Measurements from ENCODE around the gene NDUFS3. TPM values are rescaled to one million over a fixed set of nuclear protein-coding genes. Genes with fewer than 3 reads are reported as not detected.

Gene NDUFS3
- total RNA-seq, 4 donors from 2014 or later, result 143 to 240 (median 194) TPM

DNA sequence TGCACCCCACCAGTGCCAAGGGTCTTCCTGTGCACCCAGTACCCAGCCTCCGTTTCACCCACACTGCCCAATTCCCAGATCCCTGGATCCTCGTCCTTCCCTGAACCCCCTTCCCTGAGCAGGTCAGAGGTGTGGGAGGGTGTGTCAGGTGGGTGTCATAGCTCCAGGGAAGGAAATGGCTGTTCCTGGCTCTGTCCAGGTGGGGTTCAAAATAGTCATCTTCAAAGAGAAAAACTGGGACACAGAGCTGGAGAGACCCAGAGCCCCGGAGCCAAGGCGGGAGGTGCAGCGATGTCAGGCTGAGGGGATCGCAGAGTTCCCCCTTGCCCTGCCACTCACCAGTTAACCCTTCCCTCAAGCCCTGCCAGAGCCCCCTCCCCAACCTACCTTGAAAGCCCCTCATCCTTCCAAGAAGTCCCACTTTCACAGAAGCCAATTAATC lies 14.6 kb downstream of the NDUFS3 start:
- in situ Hi-C loops (cut with MboI; ENCODE audit: low sequenced_read_pairs in 4 of 4), result no loop called here
- Histone ChIP-seq H3K4me3 (no peak overlapping the region), H3K27ac (no peak overlapping the region), H3K27me3 (peaks cover 29 to 55% (median 47%) of the 10 kb centered on the region in 3 donors), H3K4me1 (peaks cover 4 to 9% of the 10 kb centered on the region in 2 donors), H3K9me3 (no peaks in the 10 kb centered on the region), H3K36me3 (no peaks in the 10 kb centered on the region)
- intact Hi-C loops (cut with DNase I; ENCODE audit: low total_unique reads), result no loop called here
- no peak for DNase-seq
- TF ChIP-seq, protein P1, sequence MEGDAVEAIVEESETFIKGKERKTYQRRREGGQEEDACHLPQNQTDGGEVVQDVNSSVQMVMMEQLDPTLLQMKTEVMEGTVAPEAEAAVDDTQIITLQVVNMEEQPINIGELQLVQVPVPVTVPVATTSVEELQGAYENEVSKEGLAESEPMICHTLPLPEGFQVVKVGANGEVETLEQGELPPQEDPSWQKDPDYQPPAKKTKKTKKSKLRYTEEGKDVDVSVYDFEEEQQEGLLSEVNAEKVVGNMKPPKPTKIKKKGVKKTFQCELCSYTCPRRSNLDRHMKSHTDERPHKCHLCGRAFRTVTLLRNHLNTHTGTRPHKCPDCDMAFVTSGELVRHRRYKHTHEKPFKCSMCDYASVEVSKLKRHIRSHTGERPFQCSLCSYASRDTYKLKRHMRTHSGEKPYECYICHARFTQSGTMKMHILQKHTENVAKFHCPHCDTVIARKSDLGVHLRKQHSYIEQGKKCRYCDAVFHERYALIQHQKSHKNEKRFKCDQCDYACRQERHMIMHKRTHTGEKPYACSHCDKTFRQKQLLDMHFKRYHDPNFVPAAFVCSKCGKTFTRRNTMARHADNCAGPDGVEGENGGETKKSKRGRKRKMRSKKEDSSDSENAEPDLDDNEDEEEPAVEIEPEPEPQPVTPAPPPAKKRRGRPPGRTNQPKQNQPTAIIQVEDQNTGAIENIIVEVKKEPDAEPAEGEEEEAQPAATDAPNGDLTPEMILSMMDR (IDR thresholded peaks at IDR 0.05 in 4 of 5, conservative IDR thresholded peaks at IDR 0.05 in 1 of 5), result no peak
- TF ChIP-seq POLR2A (IDR thresholded peaks at IDR 0.05), result no peak
- no peak for ATAC-seq

DNA sequence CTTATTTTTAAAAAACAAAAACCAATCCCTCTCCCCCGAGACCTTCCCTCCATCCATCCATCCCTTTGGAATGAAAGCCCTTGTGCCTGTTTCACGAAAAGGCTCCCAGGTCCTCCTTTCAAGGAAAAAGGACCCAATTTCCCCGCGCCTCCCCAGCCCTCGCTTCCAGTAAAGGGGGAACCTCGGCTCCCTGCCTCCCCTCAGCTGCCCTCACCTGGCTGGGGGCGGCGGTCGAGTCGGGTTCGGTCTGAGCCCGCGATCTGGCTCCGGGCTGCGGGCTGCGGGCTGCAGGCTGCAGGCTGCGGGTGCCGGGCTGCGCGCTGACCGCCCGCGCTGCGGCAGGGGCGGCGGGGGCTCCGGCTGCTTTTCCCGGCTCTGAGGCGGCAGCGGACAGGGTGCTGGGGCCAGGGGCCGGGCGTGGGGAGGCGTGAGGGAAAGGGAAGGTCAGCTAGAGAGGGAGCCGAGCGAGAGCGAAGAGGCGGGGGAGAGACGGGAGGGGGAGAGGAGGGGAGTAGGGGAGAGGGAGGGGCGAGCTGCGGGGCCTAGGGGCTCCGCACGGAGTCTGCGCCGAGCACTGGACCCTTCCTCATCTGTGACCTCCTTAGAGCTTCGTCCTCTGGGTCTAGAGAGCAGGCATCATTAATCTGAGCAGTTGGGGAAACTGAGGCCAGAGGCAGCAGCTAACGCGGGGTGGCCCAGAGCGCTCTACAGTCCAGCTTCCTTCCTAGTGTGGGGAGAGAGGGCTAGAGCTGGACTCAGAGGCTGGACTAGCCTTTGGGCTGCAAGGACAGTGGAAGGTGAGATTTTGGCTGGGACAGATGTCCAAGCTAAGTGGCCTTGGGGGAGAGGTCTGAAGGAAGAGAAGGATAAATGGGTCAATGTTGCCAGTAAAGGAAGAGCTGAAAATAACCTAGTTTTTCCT lies 15.3 kb downstream of the NDUFS3 start, which contains the start of gene C1QTNF4:
C1QTNF4 (minus strand) TSS at position 478 of the 922 bp plus-strand sequence. CDS start 3,601 bp downstream, outside the sequence.
- in situ Hi-C loops (cut with MboI; ENCODE audit: low sequenced_read_pairs in 4 of 4) (no loop called here), intact Hi-C loops (cut with DNase I; ENCODE audit: low total_unique reads) (no loop called here)
- peaks cover 29 to 53% (median 47%) of the 10 kb centered on the region in 3 donors for H3K27me3 ChIP-seq
- no peak within 1 kb of the TSS for H3K27ac ChIP-seq
- H3K4me1 ChIP-seq, result peaks cover 4 to 9% of the 10 kb centered on the region in 2 donors
- peak in 1 of 2 donors; percentile 22 for ATAC-seq
- H3K36me3 ChIP-seq, result no peaks in the 10 kb centered on the region
- no peak for DNase-seq
- H3K9me3 ChIP-seq, result no peaks in the 10 kb centered on the region
- H3K4me3 ChIP-seq, result peak within 1 kb of the TSS in 3 of 4 donors; percentile 5 to 36 (median 32)
- no peak for TF ChIP-seq POLR2A (IDR thresholded peaks at IDR 0.05)
- TF ChIP-seq, protein P1 (IDR thresholded peaks at IDR 0.05 in 4 of 5, conservative IDR thresholded peaks at IDR 0.05 in 1 of 5), result no peak

DNA sequence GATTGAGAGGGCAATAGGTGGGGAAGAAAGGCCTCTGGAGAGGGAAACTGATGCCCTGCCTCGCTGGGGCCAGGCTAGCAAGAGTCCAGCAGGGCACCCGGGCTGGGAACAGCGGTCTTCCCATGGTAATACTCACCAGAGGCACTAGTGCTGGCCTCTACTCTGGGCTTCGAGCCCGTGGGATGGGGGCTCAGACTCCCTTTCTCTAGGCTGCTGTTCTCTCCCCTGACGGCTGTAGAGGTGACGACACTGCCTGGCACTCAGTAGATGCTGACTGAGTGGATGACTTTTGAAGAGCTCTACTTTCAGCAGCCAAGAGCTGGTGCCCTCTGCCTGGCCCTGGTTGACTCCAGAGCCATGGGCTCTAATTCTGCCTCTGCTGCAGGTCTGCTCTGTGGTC lies 16.2 kb downstream of the NDUFS3 start:
- in situ Hi-C loops (cut with MboI; ENCODE audit: low sequenced_read_pairs in 4 of 4) (no loop called here), intact Hi-C loops (cut with DNase I; ENCODE audit: low total_unique reads) (no loop called here)
- Histone ChIP-seq H3K36me3 (no peaks in the 10 kb centered on the region), H3K4me3 (no peak overlapping the region), H3K27ac (no peak overlapping the region), H3K27me3 (peaks cover 23 to 45% (median 39%) of the 10 kb centered on the region in 3 donors), H3K9me3 (no peaks in the 10 kb centered on the region), H3K4me1 (peaks cover 4 to 9% of the 10 kb centered on the region in 2 donors)
- ATAC-seq (no peak), DNase-seq (no peak)
- TF ChIP-seq, protein P1 (IDR thresholded peaks at IDR 0.05 in 4 of 5, conservative IDR thresholded peaks at IDR 0.05 in 1 of 5), result no peak
- no peak for TF ChIP-seq POLR2A (IDR thresholded peaks at IDR 0.05)

DNA sequence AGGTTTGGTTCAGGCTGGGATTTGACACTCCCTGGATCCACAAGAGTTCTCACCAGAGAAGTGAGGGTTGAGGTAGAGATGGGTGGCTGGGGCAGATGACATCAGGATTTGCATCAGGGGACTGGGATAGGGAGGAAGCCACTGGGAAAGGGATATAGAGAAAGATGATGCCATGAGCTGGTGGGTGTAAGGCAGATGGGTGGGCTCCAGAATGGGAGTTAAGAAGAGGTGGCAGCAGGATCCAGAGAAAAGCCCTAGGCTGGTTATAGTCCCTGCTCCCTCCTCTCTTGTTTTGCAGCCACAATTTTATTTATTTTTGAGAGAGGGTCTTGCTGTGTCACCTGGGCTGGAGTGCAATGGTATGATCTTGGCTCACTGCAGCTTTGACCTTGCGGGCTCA lies 17.1 kb downstream of the NDUFS3 start:
- Histone ChIP-seq H3K9me3 (no peaks in the 10 kb centered on the region), H3K36me3 (no peaks in the 10 kb centered on the region), H3K27me3 (peaks cover 21 to 39% (median 33%) of the 10 kb centered on the region in 3 donors), H3K27ac (no peak overlapping the region), H3K4me1 (peaks cover 4 to 9% of the 10 kb centered on the region in 2 donors), H3K4me3 (no peak overlapping the region)
- in situ Hi-C loops (cut with MboI; ENCODE audit: low sequenced_read_pairs in 4 of 4) (no loop called here), intact Hi-C loops (cut with DNase I; ENCODE audit: low total_unique reads) (no loop called here)
- DNase-seq (no peak), ATAC-seq (no peak)
- TF ChIP-seq, protein P1 (IDR thresholded peaks at IDR 0.05 in 4 of 5, conservative IDR thresholded peaks at IDR 0.05 in 1 of 5), result no peak
- no peak for TF ChIP-seq POLR2A (IDR thresholded peaks at IDR 0.05)

All from gastrocnemius medialis (tissue), 4 donors.